Stimulated activated CD8-positive, alpha-beta memory T cell treated with anti-CD3 and anti-CD28 coated beads, Interleukin-15, amount 100 ng/mL, for 24 hours (primary cell): ENCODE data around the gene PFKFB4.
A peak's percentile ranks its signal among the peaks of the same experiment; 100 is the strongest.
"Not testable (repeated sequence)": the region's sequence is repeated elsewhere in the genome, so short reads cannot be mapped to it uniquely, and the experiment has no call there.

Experiments
- DNase-seq: peaks from one replicate; pipeline ENCODE4 v3.0.0-alpha.2; 2020; ENCODE audit warnings: low read depth

The PFKFB4 gene

GRCh38 chr3:48558493-48559134 lies 2.0 kb upstream of the PFKFB4 start:
- DNase-seq: no peak

GRCh38 chr3:48555949-48556795 lies 431 bp downstream of the PFKFB4 start:
- no peak for DNase-seq

DNA sequence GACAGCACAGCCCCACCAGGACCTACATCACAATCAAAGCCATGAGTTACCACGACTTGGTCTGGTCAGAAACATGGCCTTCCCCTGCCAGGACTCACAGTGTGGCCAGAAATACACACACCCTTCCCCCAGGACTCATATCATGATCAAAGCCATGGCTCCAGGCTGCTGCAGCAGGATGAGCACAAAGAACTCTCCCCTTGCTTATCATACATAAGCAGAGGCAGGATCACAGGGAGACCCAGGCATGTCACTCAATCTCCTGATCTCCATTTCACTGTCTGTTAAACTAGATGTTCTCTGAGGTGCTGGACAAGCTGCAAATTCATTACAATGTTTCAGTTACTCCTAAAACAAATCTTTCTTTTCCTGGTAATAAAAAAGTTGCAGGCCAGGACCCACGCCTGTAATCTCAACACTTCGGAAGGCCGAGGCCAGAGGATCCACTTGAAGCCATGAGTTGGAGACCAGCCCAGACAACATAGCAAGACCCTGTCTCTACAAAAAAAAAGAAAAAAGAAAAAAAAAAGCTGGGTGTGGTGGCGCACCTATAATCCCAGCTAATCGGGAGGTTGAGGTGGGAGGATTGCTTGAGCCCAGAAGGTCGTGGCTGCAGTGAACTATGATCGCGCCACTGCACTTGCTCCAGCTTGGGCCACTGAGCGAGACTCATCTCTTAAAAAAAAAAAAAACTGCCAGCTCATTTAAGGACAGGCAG lies 1.2 kb downstream of the PFKFB4 start:
- no peak for DNase-seq

- no peak for DNase-seq
Measured at GRCh38 chr3:48553886-48554845, 2.4 kb downstream of the PFKFB4 start.

GRCh38 chr3:48553361-48553760 lies 3.2 kb downstream of the PFKFB4 start:
- DNase-seq: no peak

- DNase-seq: no peak
Measured at GRCh38 chr3:48552111-48552951, 4.3 kb downstream of the PFKFB4 start.

- not testable (repeated sequence) for DNase-seq
Measured at GRCh38 chr3:48551651-48552050, 5.0 kb downstream of the PFKFB4 start.

- peak; percentile 75 for DNase-seq
Measured at GRCh38 chr3:48548729-48549705, 7.6 kb downstream of the PFKFB4 start.

DNA sequence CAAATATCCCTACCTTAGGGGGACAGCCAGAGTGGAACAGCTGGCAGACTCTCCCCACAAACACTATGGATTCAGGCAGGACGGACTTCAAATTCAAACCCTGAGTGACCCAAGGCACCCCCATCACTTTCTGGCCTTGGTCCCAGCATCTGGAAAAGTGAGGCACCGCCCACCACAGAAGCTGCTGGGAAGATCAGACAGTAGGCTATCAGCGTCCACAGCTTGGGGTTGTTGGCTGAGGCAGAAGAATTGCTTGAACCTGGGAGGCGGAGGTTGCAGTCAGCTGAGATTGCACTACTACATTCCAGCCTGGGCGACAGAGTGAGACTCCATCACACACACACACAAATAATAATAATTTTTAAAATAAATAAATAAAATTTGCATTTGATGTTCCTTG lies 8.5 kb downstream of the PFKFB4 start:
- DNase-seq: no peak

GRCh38 chr3:48546203-48546829 lies 10.3 kb downstream of the PFKFB4 start:
- DNase-seq: no peak

DNA sequence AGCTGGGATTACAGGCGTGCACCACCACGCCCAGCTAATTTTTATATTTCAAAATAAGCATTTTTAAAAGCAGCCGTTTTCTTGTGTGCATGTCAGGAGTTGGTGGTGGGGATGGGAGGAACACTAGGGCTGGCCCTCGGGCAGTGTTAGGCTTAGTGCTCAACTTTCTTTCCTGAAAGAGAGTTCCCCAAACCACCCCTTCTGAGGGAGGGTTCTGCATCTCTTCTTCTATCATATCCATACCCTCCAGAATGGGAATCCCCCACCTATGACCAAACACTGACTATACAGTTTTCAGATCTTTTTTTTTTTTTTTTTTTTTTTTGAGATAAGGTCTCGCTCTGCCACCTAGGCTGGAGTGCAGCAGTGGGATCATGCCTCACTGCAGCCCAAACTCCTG lies 12.5 kb downstream of the PFKFB4 start:
- no peak for DNase-seq

DNA sequence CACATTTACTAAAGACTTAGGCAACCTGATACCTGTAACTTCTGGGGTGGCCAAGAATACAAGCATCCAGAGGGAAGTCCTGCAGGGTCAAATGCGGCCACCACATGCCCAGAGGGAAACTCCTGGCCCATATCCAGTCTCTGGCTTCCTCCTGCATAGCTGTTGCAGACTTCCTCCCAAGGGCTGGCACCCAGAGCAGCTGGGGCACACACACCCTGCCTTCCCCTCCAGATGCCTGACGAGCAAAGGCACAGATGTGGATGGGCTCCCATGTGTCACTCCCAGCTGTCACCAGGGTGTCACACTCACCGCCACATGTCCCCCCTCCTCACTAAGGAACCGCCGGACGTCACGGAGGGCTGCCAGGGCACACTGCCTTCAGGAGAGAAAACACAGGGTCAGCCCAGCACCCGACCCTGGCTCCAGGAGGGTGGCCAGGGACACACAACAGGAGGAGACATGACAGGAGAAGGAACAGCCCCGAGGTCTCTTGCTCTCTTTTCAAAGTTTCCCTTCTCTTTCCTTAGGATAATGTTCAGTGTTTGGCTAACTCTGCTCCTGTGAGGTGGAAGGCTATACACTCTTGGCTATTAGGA lies 13.2 kb downstream of the PFKFB4 start:
- no peak for DNase-seq

DNA sequence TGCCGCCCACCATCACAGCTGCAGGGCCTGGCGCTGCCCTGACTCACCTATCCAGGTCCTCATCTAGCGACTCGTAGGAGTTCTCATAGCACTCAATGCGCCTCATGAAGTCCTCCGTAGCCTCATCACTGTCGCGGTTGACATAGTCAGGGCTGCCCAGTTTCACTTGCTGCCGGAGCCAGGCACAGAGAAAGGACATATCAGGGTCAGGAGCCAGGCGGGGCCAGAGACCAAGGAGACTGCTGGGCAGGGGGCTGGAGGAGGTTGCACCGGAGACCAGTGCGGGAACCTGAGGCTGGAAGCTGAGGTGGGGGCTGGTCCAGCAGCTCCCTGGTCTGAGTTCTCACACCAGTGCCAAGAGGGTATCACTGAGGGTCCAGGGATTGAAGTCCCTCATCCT lies 18.2 kb downstream of the PFKFB4 start:
- no peak for DNase-seq

GRCh38 chr3:48536785-48537184 lies 19.8 kb downstream of the PFKFB4 start:
- DNase-seq: no peak

DNA sequence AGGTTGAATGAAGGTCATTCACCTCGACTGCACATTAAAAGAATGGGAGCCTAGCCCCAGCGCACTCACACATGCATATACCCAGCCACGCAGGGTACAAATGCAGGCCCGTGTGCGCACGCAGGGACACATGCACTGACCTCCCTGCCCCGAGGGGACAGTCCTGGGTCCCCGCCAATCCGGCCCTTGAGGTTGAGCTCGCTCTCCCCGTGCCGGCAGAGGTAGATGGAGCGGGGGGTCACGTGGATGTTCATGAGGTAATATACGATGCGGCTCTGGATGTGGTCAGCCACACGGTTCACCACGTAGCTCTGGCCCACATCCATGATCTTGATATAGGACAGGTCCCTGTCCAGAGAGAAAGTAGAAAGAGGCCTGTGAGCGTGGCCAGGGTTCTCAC lies 20.5 kb downstream of the PFKFB4 start:
- DNase-seq: no peak

DNA sequence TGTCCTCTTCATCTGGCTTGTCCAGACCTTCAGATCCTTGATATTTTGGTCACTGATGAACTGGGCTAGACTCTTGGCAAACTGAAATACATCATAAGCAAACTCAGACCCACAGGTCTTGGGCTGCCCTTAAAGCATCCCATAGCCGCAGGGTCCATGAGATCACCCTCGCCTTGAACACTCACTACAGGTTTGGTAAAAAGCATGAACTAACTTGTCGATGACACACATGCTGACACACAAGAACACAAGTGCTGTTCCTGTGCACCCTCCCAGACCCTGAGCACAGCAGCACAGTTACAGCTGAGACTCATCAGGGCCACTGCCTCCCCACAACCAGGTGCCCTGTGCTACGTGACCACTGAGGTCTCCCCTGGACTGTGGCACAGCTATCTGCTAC lies 21.0 kb downstream of the PFKFB4 start:
- no peak for DNase-seq

GRCh38 chr3:48532977-48533337 lies 23.6 kb downstream of the PFKFB4 start:
- no peak for DNase-seq

GRCh38 chr3:48532271-48532976 lies 24.2 kb downstream of the PFKFB4 start:
- no peak for DNase-seq
